K562 (cell line): Measurements from ENCODE around the gene GANAB. TPM values are rescaled to one million over a fixed set of nuclear protein-coding genes. Genes with fewer than 3 reads are reported as not detected.

Source experiments
- ATF1 ChIP-seq, 2 experiments: fragments of 450-650 bp in 1 of 2; IDR thresholded peaks; 2 replicates each; pipeline ENCODE4 v1.6.1; 2016; ENCODE audit warnings: missing compliant biosample characterization in 1 of 2, missing genetic modification characterization in 1 of 2
- BRD4 ChIP-seq: fragments of 200-600 bp; sonication (generic); IDR thresholded peaks from 2 replicates; pipeline ENCODE4 v1.6.1; 2017; ENCODE audit warnings: inconsistent platforms
- CBFB ChIP-seq: sonication (generic); formaldehyde crosslinking; IDR thresholded peaks from 2 replicates; pipeline ENCODE4 v1.4.0; 2020; ENCODE audit warnings: mild to moderate bottlenecking, missing genetic modification reagents
- DNMT1 ChIP-seq: fragments of 450-650 bp; IDR thresholded peaks from 2 replicates; pipeline ENCODE4 v1.6.1; 2016; ENCODE audit warnings: antibody characterized with exemption, mild to moderate bottlenecking
- ETV5 ChIP-seq: sonication (generic); formaldehyde crosslinking; IDR thresholded peaks from 2 replicates; pipeline ENCODE4 v1.4.0; 2020; ENCODE audit warnings: low read depth, mild to moderate bottlenecking, missing genetic modification reagents
- GABPB2 ChIP-seq: fragments of 250-450 bp; sonication (Bioruptor Pico); conservative IDR thresholded peaks from 2 replicates; pipeline ENCODE4 v1.5.1; 2021; ENCODE audit warnings: mild to moderate bottlenecking
- HNRNPK ChIP-seq: fragments of 200-400 bp; formaldehyde crosslinking; IDR thresholded peaks from one replicate; pipeline ENCODE4 v1.6.1; 2018; ENCODE audit warnings: mild to moderate bottlenecking, low read depth, low read length; ENCODE audit not compliant: poor library complexity, severe bottlenecking
- MCM7 ChIP-seq, 2 experiments: fragments of 450-650 bp; IDR thresholded peaks; 2 replicates each; pipeline ENCODE4 v1.6.1; 2016 to 2018
- MTA2 ChIP-seq: fragments of 450-650 bp; IDR thresholded peaks from 2 replicates; pipeline ENCODE4 v1.6.1; 2016; ENCODE audit warnings: low read depth
- MXI1 ChIP-seq: IDR thresholded peaks from 2 replicates; pipeline ENCODE4 v1.6.1; 2011; ENCODE audit warnings: low read depth, mild to moderate bottlenecking, improper control_type of control experiment, low read length
- NR2F6 ChIP-seq: fragments of 450-650 bp; formaldehyde crosslinking; IDR thresholded peaks from 2 replicates; pipeline ENCODE4 v1.4.0; 2020; ENCODE audit warnings: mild to moderate bottlenecking
- PBX2 ChIP-seq, 2 experiments: IDR thresholded peaks in 1 of 2; conservative IDR thresholded peaks in 1 of 2; 2 replicates each; pipeline ENCODE4 v1.6.1; 2016; ENCODE audit warnings: low read depth in 2 of 2, mild to moderate bottlenecking in 1 of 2, missing compliant biosample characterization in 1 of 2, missing genetic modification characterization in 1 of 2, moderate library complexity in 1 of 2
- PHF21A ChIP-seq: fragments of 450-650 bp; IDR thresholded peaks from 2 replicates; pipeline ENCODE4 v1.6.1; 2017; ENCODE audit warnings: low read depth, borderline replicate concordance
- PHTF2 ChIP-seq: fragments of 250-450 bp; sonication (Bioruptor Pico); IDR thresholded peaks from 2 replicates; pipeline ENCODE4 v1.5.0; 2021; ENCODE audit warnings: mild to moderate bottlenecking
- POLR2AphosphoS2 ChIP-seq: IDR thresholded peaks from 2 replicates; pipeline ENCODE4 v1.6.1; 2012; ENCODE audit warnings: low read length, improper control_type of control experiment
- SAP30 ChIP-seq: fragments of 200-600 bp; sonication (generic); IDR thresholded peaks from 2 replicates; pipeline ENCODE4 v1.6.1; 2012; ENCODE audit warnings: borderline replicate concordance, low read depth, mild to moderate bottlenecking, moderate library complexity, low read length, control low read depth, inconsistent platforms; ENCODE audit not compliant: insufficient read depth, poor library complexity, severe bottlenecking
- SMARCA4 ChIP-seq: fragments of 450-650 bp; IDR thresholded peaks from 2 replicates; pipeline ENCODE4 v1.6.1; 2016
- SNRNP70 ChIP-seq: fragments of 200-400 bp; formaldehyde crosslinking; optimal IDR thresholded peaks from 2 replicates; pipeline ENCODE3; 2017; ENCODE audit warnings: low read depth, low read length
- SRF ChIP-seq, 2 experiments: fragments of 250-450, 450-650 bp in 1 of 2; sonication (Bioruptor Pico) in 1 of 2; sonication (generic) in 1 of 2; formaldehyde crosslinking; IDR thresholded peaks; 2 replicates each; pipeline versions ENCODE4 v1.5.0 to v1.5.1; 2020 to 2022; ENCODE audit warnings: mild to moderate bottlenecking in 1 of 2, missing genetic modification reagents in 1 of 2
- SUPT5H ChIP-seq: fragments of 450-650 bp; IDR thresholded peaks from 2 replicates; pipeline ENCODE4 v1.6.1; 2016
- TCFL5 ChIP-seq: fragments of 250-450 bp; sonication (Bioruptor Pico); conservative IDR thresholded peaks from 2 replicates; pipeline ENCODE4 v1.6.1; 2021; ENCODE audit warnings: mild to moderate bottlenecking, moderate library complexity, matching md5 sums
- TFAP4 ChIP-seq: sonication (generic); formaldehyde crosslinking; IDR thresholded peaks from 2 replicates; pipeline ENCODE4 v1.8.0; 2022; ENCODE audit warnings: missing genetic modification reagents, mild to moderate bottlenecking, moderate library complexity, borderline replicate concordance
- TRIM25 ChIP-seq: fragments of 450-650 bp; IDR thresholded peaks from 2 replicates; pipeline ENCODE4 v1.7.0; 2016; ENCODE audit warnings: borderline replicate concordance
- polyA plus RNA-seq, 8 experiments: library from polyadenylated mRNA; depleted of rRNA in 4 of 8; stranded (reverse) in 5 of 8; unstranded in 3 of 8; fragments of >200 nt; fragmentation: Nextera tagmentation in 2 of 8; fragmentation: Illumina TruSeq in 1 of 8; extraction: Ambion mirVana in 2 of 8; extraction: Trizol in 1 of 8; gene quantifications; 2 replicates each; pipeline versions ENCODE4 v1.2.1 to v1.2.3, GENCODE V29; 2011 to 2014; ENCODE audit warnings: inconsistent platforms in 1 of 8, missing spikeins in 1 of 8
- total RNA-seq, 7 experiments: library from RNA; depleted of rRNA in 6 of 7; stranded (reverse); fragments of >200 nt in 6 of 7; fragmentation: Illumina TruSeq in 2 of 7; extraction: Trizol in 2 of 7; gene quantifications; 2 replicates each; pipeline versions ENCODE4 v1.2.1 to v1.2.3, GENCODE V29; 2011 to 2021; ENCODE audit warnings: low replicate concordance in 1 of 7

The GANAB gene
- total and polyA plus RNA-seq, 9 of the 15 experiments (the other 6 are each of a cell fraction or from before 2014, with no cell fraction given), result 6.5 to 284 (median 161) TPM

GRCh38 chr11:62678770-62679696 is 32.6 kb upstream of the GANAB start, which contains the start of gene UBXN1 (continued):
- TF ChIP-seq MXI1 (0 out of 2 replicates have a peak, but pooled peaks have one; percentile 39), HNRNPK (no peak), PBX2 (CRISPR knock-in tag; IDR thresholded peaks at IDR 0.05; ENCODE audit: low read depth) (no peak), PBX2 (tag; conservative IDR thresholded peaks at IDR 0.05; ENCODE audit: low read depth) (no peak), ATF1 (CRISPR knock-in tag; IDR thresholded peaks at IDR 0.05) (no peak), ATF1 (tag; IDR thresholded peaks at IDR 0.05) (peak; percentile 73), PHTF2 (CRISPR knock-in tag) (no peak), ETV5 (CRISPR knock-in tag) (peak; percentile 85; the same call in 1 of the 2 replicates), TFAP4 (CRISPR knock-in tag) (peak; percentile 76), BRD4 (no peak), SUPT5H (peak; percentile 85), SRF (CRISPR knock-in tag; IDR thresholded peaks at IDR 0.05) (no peak), TCFL5 (CRISPR knock-in tag) (no peak), MTA2 (no peak), POLR2AphosphoS2 (no peak), SMARCA4 (peak; percentile 28; the same call in 1 of the 2 replicates), SAP30 (peak; percentile 77), MCM7 (IDR thresholded peaks at IDR 0.05) (no peak), TRIM25 (no peak), PHF21A (no peak), DNMT1 (no peak; the same call in 1 of the 2 replicates), CBFB (CRISPR knock-in tag) (peak; percentile 83), NR2F6 (CRISPR knock-in tag) (no peak), SNRNP70 (no peak), GABPB2 (CRISPR knock-in tag) (no peak)
